ENCODE data around the gene CMTM6.

CMTM6 gene

GRCh38 chr3:32502118-32502945 lies at the start of gene CMTM6:
TSS of gene CMTM6 (minus strand) at chr3:32502852. CDS start at chr3:32502745, 107 bp downstream.
- Histone ChIP-seq H3K27ac (peak within 1 kb of the TSS; percentile 82 to 99), H3K4me3 (peak within 1 kb of the TSS; percentile 96)
- DNase-seq (ENCODE audit: low spot score): peak; percentile 94
- no peak for TF ChIP-seq CTCF (IDR thresholded peaks at IDR 0.05)

- DNase-seq (ENCODE audit: low spot score): no peak
- no peak overlapping the region for H3K27ac ChIP-seq
- no peak for TF ChIP-seq CTCF (IDR thresholded peaks at IDR 0.05)
- no peak overlapping the region for H3K4me3 ChIP-seq
Measured at GRCh38 chr3:32552013-32552412, 49.4 kb upstream of the CMTM6 start.

GRCh38 chr3:32551496-32551895 lies 48.8 kb upstream of the CMTM6 start:
- DNase-seq (ENCODE audit: low spot score): no peak
- no peak for TF ChIP-seq CTCF (IDR thresholded peaks at IDR 0.05)
- no peak overlapping the region for H3K27ac ChIP-seq
- H3K4me3 ChIP-seq: no peak overlapping the region

GRCh38 chr3:32551087-32551486 lies 48.4 kb upstream of the CMTM6 start:
- no peak for DNase-seq (ENCODE audit: low spot score)
- Histone ChIP-seq H3K27ac (no peak overlapping the region), H3K4me3 (no peak overlapping the region)
- TF ChIP-seq CTCF (IDR thresholded peaks at IDR 0.05): no peak

GRCh38 chr3:32545305-32545704 lies 42.7 kb upstream of the CMTM6 start:
- TF ChIP-seq CTCF (IDR thresholded peaks at IDR 0.05): no peak
- DNase-seq (ENCODE audit: low spot score): no peak
- Histone ChIP-seq H3K27ac (no peak overlapping the region), H3K4me3 (no peak overlapping the region)

GRCh38 chr3:32544894-32545293 lies 42.2 kb upstream of the CMTM6 start:
- no peak for DNase-seq (ENCODE audit: low spot score)
- Histone ChIP-seq H3K4me3 (no peak overlapping the region), H3K27ac (no peak overlapping the region)
- no peak for TF ChIP-seq CTCF (IDR thresholded peaks at IDR 0.05)

GRCh38 chr3:32542807-32543206 lies 40.2 kb upstream of the CMTM6 start:
- TF ChIP-seq CTCF (IDR thresholded peaks at IDR 0.05): no peak
- H3K27ac ChIP-seq: no peak overlapping the region
- no peak for DNase-seq (ENCODE audit: low spot score)
- H3K4me3 ChIP-seq: no peak overlapping the region
